Rectal smooth muscle tissue (tissue), 1 donor: ENCODE results near the gene AJM1.
"Not testable (repeated sequence)": the region's sequence is repeated elsewhere in the genome, so short reads cannot be mapped to it uniquely, and the experiment has no call there.

ENCODE experiments used
- H3K27ac ChIP-seq: one replicate; pipeline ENCODE4 v1.7.0; 2013; ENCODE audit warnings: low read depth, low read length, inconsistent platforms
- H3K27me3 ChIP-seq: one replicate; pipeline ENCODE4 v1.7.0; 2013; ENCODE audit warnings: low read length; ENCODE audit not compliant: control insufficient read depth, insufficient read depth
- H3K36me3 ChIP-seq: one replicate; pipeline ENCODE4 v1.7.0; 2013; ENCODE audit warnings: low read length; ENCODE audit not compliant: control insufficient read depth, insufficient read depth
- H3K4me1 ChIP-seq: one replicate; pipeline ENCODE4 v1.7.0; 2013; ENCODE audit warnings: low read length; ENCODE audit not compliant: control insufficient read depth, insufficient read depth
- H3K4me3 ChIP-seq: one replicate; pipeline ENCODE4 v1.7.0; 2013; ENCODE audit warnings: low read length
- H3K9ac ChIP-seq: one replicate; pipeline ENCODE4 v1.7.0; 2013; ENCODE audit warnings: low read length

AJM1 gene

DNA sequence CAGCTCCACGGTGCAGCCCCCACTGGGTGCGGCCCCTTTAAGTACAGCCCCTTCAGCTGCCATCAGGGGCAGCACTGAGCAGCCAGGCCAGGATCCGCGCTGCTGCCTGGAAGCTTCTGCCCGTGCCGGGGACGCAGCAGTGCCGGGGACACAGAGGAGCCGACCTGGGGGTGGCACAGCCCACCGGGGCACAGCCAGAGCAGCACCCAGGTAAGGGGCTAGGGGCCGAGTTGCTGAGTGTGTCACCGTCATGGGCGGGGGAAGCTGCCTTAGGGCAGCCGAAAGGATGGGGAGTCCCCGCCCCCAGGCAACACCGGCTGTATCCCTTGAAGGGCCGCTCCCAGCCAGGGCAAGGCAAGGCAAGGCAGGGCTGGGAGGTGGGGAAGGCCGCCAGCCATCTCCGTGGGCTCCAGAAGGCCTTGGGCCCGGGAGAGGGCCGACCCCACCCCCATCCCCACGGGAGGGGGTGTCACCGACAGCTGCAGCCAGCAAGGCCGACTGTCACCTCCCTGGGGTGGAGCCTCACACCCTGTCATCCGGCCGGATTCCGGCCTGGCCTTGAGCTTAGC lies at the start of gene AJM1:
AJM1 (plus strand) TSS at position 99 of the 569 bp plus-strand sequence. CDS start 1,937 bp downstream, outside the sequence.
- not testable (repeated sequence) for H3K36me3 ChIP-seq, H3K27ac ChIP-seq, H3K27me3 ChIP-seq, H3K4me1 ChIP-seq
- Histone ChIP-seq H3K9ac (peak within 1 kb of the TSS; percentile 56), H3K4me3 (peak within 1 kb of the TSS; percentile 68)

DNA sequence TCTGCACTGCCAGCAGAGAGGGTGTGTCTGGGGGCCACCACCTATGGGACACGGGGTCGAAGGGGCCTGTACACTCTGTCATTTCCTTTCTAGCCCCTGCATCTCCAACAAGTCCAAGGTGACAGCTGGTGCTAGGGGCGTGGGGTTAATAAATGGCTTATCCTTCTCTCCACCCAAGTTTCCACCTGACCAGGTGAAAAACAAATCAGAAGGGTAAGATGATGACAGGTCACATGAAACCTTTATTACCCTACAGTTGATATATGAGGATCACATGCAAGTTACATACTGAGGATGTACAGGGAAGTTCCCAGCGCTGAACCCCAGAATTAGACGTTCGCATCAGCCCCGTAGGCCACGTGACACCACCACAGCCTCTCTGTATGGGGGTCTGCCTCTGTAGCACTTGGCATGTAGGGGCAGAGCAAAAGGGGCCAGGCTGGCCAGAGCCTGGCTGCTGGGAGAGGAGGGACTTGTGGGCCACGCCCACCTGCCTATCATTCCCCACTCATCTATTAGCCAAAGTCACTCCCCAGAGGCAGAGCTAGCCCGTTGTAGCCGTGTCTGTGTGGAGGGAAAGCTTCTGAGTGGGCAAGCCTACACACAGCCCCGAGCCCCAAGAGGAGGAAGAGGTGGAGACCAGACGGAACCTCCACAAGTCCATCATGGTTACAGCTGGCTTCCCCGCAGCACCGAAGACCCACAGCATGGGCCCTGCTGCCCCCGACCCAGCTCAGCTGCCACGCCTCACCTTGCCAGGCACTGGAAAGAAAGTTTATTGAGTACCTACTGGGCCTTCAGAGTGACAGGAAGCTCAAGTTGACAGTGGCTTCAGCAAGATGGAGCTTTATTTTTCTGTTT lies 49.0 kb upstream of the AJM1 start:
- H3K27me3 ChIP-seq = peaks cover 2% of the 10 kb centered on the region
- peaks cover 9% of the 10 kb centered on the region for H3K4me1 ChIP-seq
- no peaks in the 10 kb centered on the region for H3K36me3 ChIP-seq
- no peak overlapping the region for H3K4me3 ChIP-seq
- no peak overlapping the region for H3K27ac ChIP-seq
- no peak overlapping the region for H3K9ac ChIP-seq

DNA sequence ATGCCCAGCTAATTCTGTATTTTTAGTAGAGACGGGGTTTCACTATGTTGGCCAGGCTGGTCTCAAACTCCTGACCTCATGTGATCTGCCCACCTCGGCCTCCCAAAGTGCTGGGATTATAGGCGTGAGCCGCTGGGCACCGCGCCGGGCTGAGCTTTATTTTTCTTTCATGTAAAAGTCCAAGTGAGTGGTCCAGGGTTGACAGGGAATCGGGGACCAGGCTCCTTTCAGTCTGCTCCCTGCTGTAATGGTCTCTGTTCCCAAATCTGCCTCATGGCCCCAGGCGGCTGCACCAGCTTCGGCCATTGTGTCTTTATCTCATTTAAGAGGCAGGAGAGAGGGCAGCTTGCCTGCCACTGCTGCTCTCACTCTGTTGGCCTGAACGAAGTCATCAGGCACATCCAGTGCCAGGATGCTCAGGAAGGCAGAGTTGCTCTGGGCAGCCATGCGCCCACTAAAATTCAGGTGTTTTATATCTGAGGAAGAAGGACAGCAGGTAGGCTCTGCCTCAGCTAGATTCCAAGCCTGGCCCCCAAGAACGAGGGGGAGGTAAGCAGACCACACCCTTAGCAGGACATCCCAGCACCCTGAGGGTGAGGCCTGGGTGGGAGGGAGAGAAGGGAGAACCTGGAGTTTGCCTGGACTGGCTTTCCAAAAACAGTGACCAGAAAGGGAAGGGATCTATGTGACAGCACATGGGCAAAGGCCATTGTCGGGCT lies 47.8 kb upstream of the AJM1 start:
- no peak overlapping the region for H3K27ac ChIP-seq
- no peak overlapping the region for H3K9ac ChIP-seq
- no peaks in the 10 kb centered on the region for H3K36me3 ChIP-seq
- H3K27me3 ChIP-seq = peaks cover 13% of the 10 kb centered on the region
- H3K4me3 ChIP-seq = no peak overlapping the region
- peaks cover 9% of the 10 kb centered on the region for H3K4me1 ChIP-seq

DNA sequence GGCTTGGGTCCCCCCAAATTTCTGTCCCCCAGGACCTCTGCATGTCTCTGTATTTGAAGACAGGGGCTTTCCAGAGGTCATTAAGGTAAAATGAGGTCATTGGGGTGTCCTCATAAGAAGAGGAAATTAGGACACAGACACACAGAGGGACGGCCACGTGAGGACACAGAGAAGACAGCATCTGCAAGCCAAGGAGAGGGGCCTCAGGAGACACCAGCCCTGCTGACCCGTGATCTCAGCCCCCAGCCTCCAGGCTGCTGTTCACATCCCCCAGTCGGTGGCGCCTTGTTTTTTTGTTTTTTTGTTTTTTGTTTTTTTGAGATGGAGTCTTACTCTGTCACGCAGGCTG lies 47.3 kb upstream of the AJM1 start:
- Histone ChIP-seq H3K4me1 (peaks cover 9% of the 10 kb centered on the region), H3K36me3 (no peaks in the 10 kb centered on the region), H3K27me3 (peaks cover 17% of the 10 kb centered on the region), H3K4me3 (no peak overlapping the region), H3K9ac (no peak overlapping the region), H3K27ac (no peak overlapping the region)

DNA sequence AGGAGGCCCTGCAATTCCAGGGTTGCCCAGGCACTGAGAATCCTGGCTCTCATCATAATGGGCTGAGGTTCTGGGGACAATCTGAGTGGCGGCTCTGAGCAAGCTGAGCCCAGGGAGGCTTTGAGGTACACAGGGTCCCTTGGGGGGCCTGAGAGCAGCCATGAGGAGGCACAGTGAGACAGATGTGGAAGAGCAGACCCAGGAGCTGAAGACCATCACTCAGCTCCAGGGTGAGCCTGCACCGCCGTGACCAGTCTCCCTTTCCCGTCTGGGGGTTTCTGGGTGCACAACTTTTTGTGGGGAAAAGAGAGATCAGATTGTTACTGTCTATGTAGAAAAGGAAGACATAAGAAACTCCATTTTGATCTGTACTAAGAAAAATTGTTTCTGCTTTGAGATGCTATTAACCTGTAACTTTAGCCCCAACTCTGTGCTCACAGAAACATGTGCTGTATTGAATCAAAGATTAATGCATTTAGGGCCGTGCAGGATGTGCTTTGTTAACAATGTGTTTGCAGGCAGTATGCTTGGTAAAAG lies 46.0 kb upstream of the AJM1 start, which contains the start of gene CCDC183:
CCDC183 (plus strand) TSS at position 101 of the 537 bp plus-strand sequence; CDS start at position 161, 60 bp downstream.
- H3K27ac ChIP-seq = no peak within 1 kb of the TSS
- no peak within 1 kb of the TSS for H3K4me3 ChIP-seq
- H3K36me3 ChIP-seq = no peaks in the 10 kb centered on the region
- H3K27me3 ChIP-seq = peaks cover 21% of the 10 kb centered on the region
- peaks cover 3% of the 10 kb centered on the region for H3K4me1 ChIP-seq
- H3K9ac ChIP-seq = no peak within 1 kb of the TSS

DNA sequence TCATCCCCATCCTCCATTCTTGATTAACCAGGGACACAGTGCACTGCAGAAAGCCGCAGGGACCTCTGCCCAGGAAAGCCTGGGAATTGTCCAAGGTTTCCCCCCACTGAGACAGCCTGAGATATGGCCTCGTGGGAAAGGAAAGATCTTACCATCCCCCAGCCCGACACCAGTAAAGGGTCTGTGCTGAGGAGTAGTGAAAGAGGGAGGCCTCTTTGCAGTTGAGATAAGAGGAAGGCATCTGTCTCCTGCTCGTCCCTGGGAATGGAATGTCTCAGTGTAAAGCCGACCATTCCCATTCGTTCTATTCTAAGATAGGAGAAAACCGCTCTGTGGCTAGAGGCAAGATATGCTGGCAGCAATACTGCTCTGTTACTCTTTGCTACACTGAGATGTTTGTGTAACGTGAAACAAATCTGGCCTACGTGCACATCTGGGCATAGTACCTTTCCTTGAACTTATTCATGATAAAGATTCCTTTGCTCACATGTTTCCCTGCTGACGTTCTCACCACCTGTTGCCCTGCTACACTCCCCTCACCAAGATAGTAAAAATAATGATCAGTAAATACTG lies 45.4 kb upstream of the AJM1 start:
- H3K27ac ChIP-seq, H3K9ac ChIP-seq, H3K36me3 ChIP-seq, H3K4me1 ChIP-seq, H3K4me3 ChIP-seq: not testable (repeated sequence)
- H3K27me3 ChIP-seq = peaks cover 21% of the 10 kb centered on the region

DNA sequence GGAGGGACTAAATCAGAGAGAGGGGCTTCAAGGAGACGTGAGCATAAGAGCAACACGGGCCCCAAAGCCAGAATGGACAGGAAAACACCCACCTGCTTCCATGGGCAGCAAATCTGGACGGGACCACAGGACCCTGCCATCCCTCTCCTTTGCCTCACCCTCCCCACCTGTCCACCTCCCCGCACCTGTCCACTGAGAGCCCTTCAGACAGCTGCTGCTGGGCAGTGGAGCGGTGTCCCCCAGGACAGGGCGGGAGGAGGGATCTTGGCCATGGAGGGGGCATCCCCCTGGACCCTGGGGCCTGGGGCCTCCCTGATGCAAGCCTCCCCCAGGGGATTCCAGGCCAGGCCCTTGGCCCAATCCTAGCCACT lies 43.6 kb upstream of the AJM1 start:
- H3K4me3 ChIP-seq = peak overlapping the region; percentile 56
- H3K9ac ChIP-seq = peak overlapping the region; percentile 13
- H3K36me3 ChIP-seq = no peaks in the 10 kb centered on the region
- H3K27ac ChIP-seq = no peak overlapping the region
- no peaks in the 10 kb centered on the region for H3K4me1 ChIP-seq
- H3K27me3 ChIP-seq = peaks cover 21% of the 10 kb centered on the region

DNA sequence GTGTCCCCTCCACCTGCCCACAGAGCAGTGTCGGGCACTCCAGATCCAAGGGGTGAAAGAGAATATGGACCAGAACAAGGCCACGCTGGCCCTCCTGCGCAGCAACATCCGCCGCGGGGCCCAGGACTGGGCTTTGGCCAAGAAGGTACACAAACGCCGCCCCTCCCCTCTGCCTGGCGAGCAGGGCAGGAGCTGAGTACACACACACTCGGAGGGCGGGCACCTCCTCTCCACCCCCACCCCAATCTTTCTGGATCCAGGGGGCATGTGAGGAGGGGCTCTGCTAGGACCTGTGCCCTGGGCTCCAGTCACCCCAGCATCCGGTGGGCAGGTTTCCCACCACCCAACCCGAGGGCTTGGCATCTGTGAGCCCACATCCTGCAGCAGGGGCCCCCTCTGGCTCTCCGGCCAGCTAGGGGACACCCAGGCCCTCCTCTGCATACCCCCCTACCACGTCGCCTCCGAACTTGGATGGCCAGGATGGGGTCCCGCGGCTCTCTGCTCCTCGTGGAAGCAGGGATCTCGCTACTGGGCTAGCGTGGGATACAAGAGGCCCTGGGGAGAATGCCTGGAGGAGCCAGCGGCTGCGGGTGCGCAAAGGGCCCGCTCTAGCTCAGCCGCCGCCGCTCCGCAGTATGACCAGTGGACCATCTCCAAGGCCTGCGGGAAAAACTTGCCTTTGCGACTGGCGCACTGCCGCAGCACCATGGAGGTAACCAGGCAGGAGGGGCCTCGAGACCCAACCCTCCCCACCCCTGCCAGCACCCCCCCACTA lies 43.0 kb upstream of the AJM1 start:
- Histone ChIP-seq H3K4me1 (no peaks in the 10 kb centered on the region), H3K27ac (no peak overlapping the region), H3K4me3 (peak overlapping the region; percentile 56), H3K27me3 (peaks cover 21% of the 10 kb centered on the region), H3K9ac (peak overlapping the region; percentile 13), H3K36me3 (peaks cover 3% of the 10 kb centered on the region)

DNA sequence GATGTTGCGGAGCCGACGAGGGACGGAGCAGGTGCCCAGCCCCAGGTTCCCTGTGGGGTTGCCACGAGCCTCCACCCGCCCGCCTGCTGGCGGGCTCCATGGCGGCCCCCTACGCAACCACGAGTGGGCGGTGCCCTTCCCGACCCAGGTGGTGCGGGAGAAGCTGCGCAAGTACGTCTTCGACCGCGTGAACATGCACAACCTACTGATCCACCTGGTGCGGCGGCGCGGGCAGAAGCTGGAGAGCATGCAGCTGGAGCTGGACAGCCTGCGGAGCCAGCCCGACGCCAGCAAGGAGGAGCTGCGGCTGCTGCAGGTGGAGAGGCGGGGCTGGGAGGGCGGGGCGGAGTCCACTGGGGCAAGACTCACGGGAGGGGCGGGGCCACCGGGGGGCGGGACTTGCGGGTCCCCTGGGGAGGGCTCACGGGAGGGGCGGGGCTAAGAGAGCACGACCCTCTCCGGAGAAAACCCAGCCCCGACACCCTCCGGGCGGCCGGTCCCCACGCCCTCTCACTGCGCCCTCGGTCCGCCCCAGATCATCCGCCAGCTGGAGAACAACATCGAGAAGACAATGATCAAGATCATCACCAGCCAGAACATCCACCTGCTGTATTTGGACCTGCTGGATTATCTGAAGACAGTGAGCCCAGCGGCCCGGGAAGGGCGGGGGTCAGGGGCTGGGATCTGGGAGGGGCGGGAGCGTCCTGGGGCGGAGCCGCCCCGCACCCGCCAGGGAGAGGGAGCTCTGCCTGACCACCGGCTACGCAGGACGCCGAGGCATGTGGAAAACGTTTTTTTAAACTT lies 42.2 kb upstream of the AJM1 start:
- Histone ChIP-seq H3K27me3 (peaks cover 21% of the 10 kb centered on the region), H3K27ac (no peak overlapping the region), H3K4me3 (peak overlapping the region; percentile 56), H3K9ac (no peak overlapping the region), H3K4me1 (no peaks in the 10 kb centered on the region), H3K36me3 (peaks cover 3% of the 10 kb centered on the region)

DNA sequence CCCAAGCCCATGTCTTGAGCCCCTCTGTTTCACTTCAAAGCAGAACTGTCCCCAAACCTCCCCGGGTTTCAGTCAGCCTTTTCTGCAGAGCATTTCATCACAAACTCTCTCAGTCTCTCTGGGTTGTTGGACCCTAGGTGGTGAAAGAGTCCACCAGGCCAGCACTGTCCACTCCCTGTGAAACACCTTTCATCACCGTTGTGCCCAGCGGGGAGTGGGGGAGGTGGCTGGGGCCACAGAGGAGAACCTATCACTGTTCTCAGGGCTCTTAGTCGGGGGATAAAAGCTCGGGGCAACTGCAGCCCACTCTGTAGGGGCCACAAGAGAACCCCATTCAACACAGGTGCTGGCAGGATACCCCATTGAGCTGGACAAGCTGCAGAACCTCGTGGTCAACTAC lies 40.0 kb upstream of the AJM1 start:
- no peak overlapping the region for H3K9ac ChIP-seq
- peaks cover 8% of the 10 kb centered on the region for H3K4me1 ChIP-seq
- peaks cover 21% of the 10 kb centered on the region for H3K27me3 ChIP-seq
- no peak overlapping the region for H3K4me3 ChIP-seq
- H3K36me3 ChIP-seq = peaks cover 3% of the 10 kb centered on the region
- no peak overlapping the region for H3K27ac ChIP-seq

DNA sequence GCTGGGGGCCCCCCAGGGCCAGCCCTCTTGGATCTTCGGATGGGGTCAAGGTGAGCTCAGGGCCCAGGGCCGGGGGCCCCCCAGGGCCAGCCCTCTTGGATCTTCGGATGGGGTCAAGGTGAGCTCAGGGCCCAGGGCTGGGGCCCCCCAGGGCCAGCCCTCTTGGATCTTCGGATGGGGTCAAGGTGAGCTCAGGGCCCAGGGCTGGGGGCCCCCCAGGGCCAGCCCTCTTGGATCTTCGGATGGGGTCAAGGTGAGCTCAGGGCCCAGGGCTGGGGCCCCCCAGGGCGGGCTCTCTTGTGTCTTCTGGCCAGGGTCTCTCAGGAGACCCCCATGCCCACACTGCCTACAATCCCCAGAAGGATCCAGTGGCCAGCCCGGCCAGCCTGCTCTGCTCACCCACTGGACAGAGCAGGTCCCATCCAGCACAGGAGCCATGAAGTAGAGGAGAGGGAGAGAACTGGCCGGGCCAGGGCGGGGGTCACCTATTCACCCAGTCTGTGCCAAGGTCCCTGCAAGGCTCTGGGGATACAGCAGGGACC lies 39.2 kb upstream of the AJM1 start:
- peaks cover 20% of the 10 kb centered on the region for H3K27me3 ChIP-seq
- not testable (repeated sequence) for H3K27ac ChIP-seq, H3K4me3 ChIP-seq, H3K9ac ChIP-seq, H3K36me3 ChIP-seq, H3K4me1 ChIP-seq
